K562 (cell line): ENCODE results near the gene FBRS. TPM values are rescaled to one million over a fixed set of nuclear protein-coding genes. Genes with fewer than 3 reads are reported as not detected.
A peak's percentile ranks its signal among the peaks of the same experiment; 100 is the strongest.

Source experiments
- ATF4 ChIP-seq: fragments of 450-650 bp; formaldehyde crosslinking; IDR thresholded peaks from 2 replicates; pipeline ENCODE4 v1.4.0; 2022; ENCODE audit warnings: mild to moderate bottlenecking, moderate library complexity
- BCOR ChIP-seq: fragments of 450-650 bp; IDR thresholded peaks from 2 replicates; pipeline ENCODE4 v1.6.1; 2016
- BRD4 ChIP-seq: fragments of 200-600 bp; sonication (generic); IDR thresholded peaks from 2 replicates; pipeline ENCODE4 v1.6.1; 2017; ENCODE audit warnings: inconsistent platforms
- CBX1 ChIP-seq: sonication (generic); IDR thresholded peaks from 2 replicates; pipeline ENCODE4 v1.6.1; 2016; ENCODE audit warnings: antibody characterized with exemption, low read depth, mild to moderate bottlenecking
- FOXA3 ChIP-seq, 2 experiments: fragments of 450-650 bp in 1 of 2; sonication (generic) in 1 of 2; formaldehyde crosslinking; IDR thresholded peaks in 1 of 2; conservative IDR thresholded peaks in 1 of 2; 2 replicates each; pipeline versions ENCODE4 v1.4.0 to v1.8.0; 2020 to 2022; ENCODE audit warnings: mild to moderate bottlenecking in 2 of 2, missing genetic modification reagents in 1 of 2
- FOXJ2 ChIP-seq: fragments of 200-800 bp; sonication (Bioruptor generic); IDR thresholded peaks from 2 replicates; pipeline ENCODE4 v1.6.1; 2016; ENCODE audit warnings: missing genetic modification characterization, missing compliant biosample characterization
- HDAC6 ChIP-seq: IDR thresholded peaks from 2 replicates; pipeline ENCODE4 v1.6.1; 2012; ENCODE audit warnings: low read depth, mild to moderate bottlenecking, control low read depth, inconsistent platforms, low read length, moderate library complexity
- HNRNPL ChIP-seq: fragments of 200-400 bp; formaldehyde crosslinking; IDR thresholded peaks from 2 replicates; pipeline ENCODE4 v1.6.1; 2017; ENCODE audit warnings: low read depth, mild to moderate bottlenecking, low read length
- OTX1 ChIP-seq: fragments of 450-650 bp; formaldehyde crosslinking; IDR thresholded peaks from 2 replicates; pipeline ENCODE4 v1.4.0; 2022; ENCODE audit warnings: mild to moderate bottlenecking
- PKNOX1 ChIP-seq: fragments of 450-650 bp; IDR thresholded peaks from 2 replicates; pipeline ENCODE4 v1.6.1; 2016
- POLR3G ChIP-seq: IDR thresholded peaks from 2 replicates; pipeline ENCODE4 v1.6.1; 2011; ENCODE audit not compliant: insufficient read length, insufficient replicate concordance; ENCODE audit errors: extremely low read depth
- RBM34 ChIP-seq: fragments of 200-400 bp; formaldehyde crosslinking; IDR thresholded peaks from 2 replicates; pipeline ENCODE4 v1.6.1; 2018; ENCODE audit warnings: low read length, borderline replicate concordance; ENCODE audit not compliant: insufficient read depth
- RFX5 ChIP-seq: IDR thresholded peaks from 2 replicates; pipeline ENCODE4 v1.6.1; 2011; ENCODE audit warnings: low read depth, mild to moderate bottlenecking, improper control_type of control experiment, low read length
- RFX7 ChIP-seq: fragments of 250-450 bp; sonication (Bioruptor Pico); IDR thresholded peaks from 2 replicates; pipeline ENCODE4 v1.5.1; 2021; ENCODE audit warnings: mild to moderate bottlenecking
- STAT5A ChIP-seq: IDR thresholded peaks from 2 replicates; pipeline ENCODE4 v1.6.1; 2012; ENCODE audit warnings: low read length, inconsistent platforms, borderline replicate concordance
- TAF7 ChIP-seq: fragments of 450-650 bp; IDR thresholded peaks from 2 replicates; pipeline ENCODE4 v1.6.1; 2016; ENCODE audit warnings: missing genetic modification characterization, missing compliant biosample characterization
- TEAD4 ChIP-seq, 2 experiments: sonication (generic) in 1 of 2; formaldehyde crosslinking in 1 of 2; IDR thresholded peaks; 2 replicates each; pipeline versions ENCODE4 v1.6.1 to v1.8.0; 2012 to 2022; ENCODE audit warnings: borderline replicate concordance in 1 of 2, inconsistent platforms in 1 of 2, low read length in 1 of 2, mild to moderate bottlenecking in 1 of 2, missing genetic modification reagents in 1 of 2
- U2AF2 ChIP-seq: fragments of 200-400 bp; formaldehyde crosslinking; optimal IDR thresholded peaks from 2 replicates; pipeline ENCODE3; 2017; ENCODE audit warnings: low read depth, mild to moderate bottlenecking, low read length
- ZBTB12 ChIP-seq: fragments of 250-450 bp; sonication (Bioruptor Pico); IDR thresholded peaks from 2 replicates; pipeline ENCODE4 v1.4.0; 2020
- ZNF165 ChIP-seq: fragments of 250-450 bp; sonication (Bioruptor Pico); IDR thresholded peaks from 2 replicates; pipeline ENCODE4 v1.4.0; 2020; ENCODE audit warnings: borderline replicate concordance
- ZNF436 ChIP-seq: fragments of 250-450, 450-650 bp; sonication (Bioruptor Pico); formaldehyde crosslinking; IDR thresholded peaks from 2 replicates; pipeline ENCODE4 v1.7.0; 2020; ENCODE audit warnings: mild to moderate bottlenecking
- ZNF76 ChIP-seq: fragments of 250-450 bp; sonication (Bioruptor Pico); IDR thresholded peaks from 2 replicates; pipeline ENCODE4 v1.4.0; 2020; ENCODE audit warnings: mild to moderate bottlenecking, moderate library complexity, borderline replicate concordance
- polyA plus RNA-seq, 8 experiments: library from polyadenylated mRNA; depleted of rRNA in 4 of 8; stranded (reverse) in 5 of 8; unstranded in 3 of 8; fragments of >200 nt; fragmentation: Nextera tagmentation in 2 of 8; fragmentation: Illumina TruSeq in 1 of 8; extraction: Ambion mirVana in 2 of 8; extraction: Trizol in 1 of 8; gene quantifications; 2 replicates each; pipeline versions ENCODE4 v1.2.1 to v1.2.3, GENCODE V29; 2011 to 2014; ENCODE audit warnings: inconsistent platforms in 1 of 8, missing spikeins in 1 of 8
- total RNA-seq, 7 experiments: library from RNA; depleted of rRNA in 6 of 7; stranded (reverse); fragments of >200 nt in 6 of 7; fragmentation: Illumina TruSeq in 2 of 7; extraction: Trizol in 2 of 7; gene quantifications; 2 replicates each; pipeline versions ENCODE4 v1.2.1 to v1.2.3, GENCODE V29; 2011 to 2021; ENCODE audit warnings: low replicate concordance in 1 of 7
- TF ChIP-seq, protein P1 (sequence below): fragments of 450-650 bp; formaldehyde crosslinking; IDR thresholded peaks from 2 replicates; pipeline ENCODE4 v1.4.0; 2020; ENCODE audit warnings: mild to moderate bottlenecking

FBRS gene
- total and polyA plus RNA-seq, 9 of the 15 experiments (the other 6 are each of a cell fraction or from before 2014, with no cell fraction given) = 0.32 to 59.5 (median 13.1) TPM

DNA sequence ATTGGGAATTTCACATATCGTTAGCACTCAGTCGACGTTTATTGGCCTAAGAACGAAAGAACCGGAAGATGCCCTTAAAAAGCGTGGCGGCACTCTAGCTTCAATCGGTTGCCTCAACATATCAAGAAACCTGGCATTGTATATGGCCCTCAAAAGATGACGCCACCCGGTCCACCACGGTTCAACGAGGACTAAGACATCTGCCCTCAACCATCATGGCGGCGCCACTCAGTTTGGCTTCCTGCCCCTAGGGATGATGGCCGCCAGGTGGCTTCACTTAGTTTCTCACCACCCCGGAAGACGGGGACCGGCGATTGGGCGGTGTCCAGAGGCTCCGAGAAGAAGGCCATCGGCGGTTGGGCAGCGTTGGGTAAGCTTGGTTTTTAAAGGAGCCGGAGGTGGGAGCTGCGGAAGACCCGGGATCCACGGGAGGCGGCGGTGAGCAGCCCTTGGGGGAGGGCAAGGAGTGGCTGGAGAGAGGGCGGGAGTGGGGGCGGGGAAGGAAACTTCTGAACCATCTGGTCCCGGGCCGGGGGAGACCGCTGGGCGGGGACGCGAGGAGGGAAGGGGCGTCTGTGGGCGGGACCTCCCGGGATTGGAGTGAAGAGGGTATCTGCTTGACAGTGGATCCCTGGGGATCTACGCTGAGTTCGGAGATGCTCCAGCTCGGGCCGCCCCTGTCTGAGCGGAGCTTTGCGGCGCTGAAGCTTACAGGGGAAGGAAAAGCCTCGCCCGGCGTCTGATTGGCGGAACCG is 7.7 kb upstream of the FBRS start, which contains the start of gene PRR14 (continued):
- TF ChIP-seq FOXA3 (CRISPR knock-in tag; conservative IDR thresholded peaks at IDR 0.05 in 1 of 2, IDR thresholded peaks at IDR 0.05 in 1 of 2) (no peak), POLR3G (no peak), BRD4 (no peak; the same call in 1 of the 2 replicates), HDAC6 (no peak), ATF4 (no peak), ZNF436 (CRISPR knock-in tag) (no peak), FOXJ2 (no peak), HNRNPL (0 out of 2 replicates have a peak, but pooled peaks have one; percentile 5), RBM34 (no peak), TAF7 (tag) (no peak), TEAD4 (IDR thresholded peaks at IDR 0.05; ENCODE audit: low read length) (no peak), TEAD4 (CRISPR knock-in tag; IDR thresholded peaks at IDR 0.05; ENCODE audit: borderline replicate concordance) (no peak), ZNF165 (no peak), U2AF2 (no peak), STAT5A (0 out of 2 replicates have a peak, but pooled peaks have one; percentile 18), PKNOX1 (peak; percentile 42; the same call in 1 of the 2 replicates), BCOR (no peak), ZNF76 (CRISPR knock-in tag) (no peak), RFX5 (no peak), RFX7 (CRISPR knock-in tag) (no peak), CBX1 (peak; percentile 66; the same call in 1 of the 2 replicates), OTX1 (CRISPR knock-in tag) (no peak), ZBTB12 (CRISPR knock-in tag) (0 out of 2 replicates have a peak, but pooled peaks have one; percentile 44)
- TF ChIP-seq, protein P1, sequence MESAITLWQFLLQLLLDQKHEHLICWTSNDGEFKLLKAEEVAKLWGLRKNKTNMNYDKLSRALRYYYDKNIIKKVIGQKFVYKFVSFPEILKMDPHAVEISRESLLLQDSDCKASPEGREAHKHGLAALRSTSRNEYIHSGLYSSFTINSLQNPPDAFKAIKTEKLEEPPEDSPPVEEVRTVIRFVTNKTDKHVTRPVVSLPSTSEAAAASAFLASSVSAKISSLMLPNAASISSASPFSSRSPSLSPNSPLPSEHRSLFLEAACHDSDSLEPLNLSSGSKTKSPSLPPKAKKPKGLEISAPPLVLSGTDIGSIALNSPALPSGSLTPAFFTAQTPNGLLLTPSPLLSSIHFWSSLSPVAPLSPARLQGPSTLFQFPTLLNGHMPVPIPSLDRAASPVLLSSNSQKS (CRISPR knock-in tag) = no peak
